NT2/D1 (cell line): ENCODE measurements around the gene CTNNA3.

Experiments used
- SUZ12 ChIP-seq: IDR thresholded peaks from 2 replicates; pipeline ENCODE4 v1.6.1; 2011; ENCODE audit not compliant: insufficient read length, insufficient read depth; ENCODE audit errors: extremely low read depth
- ZNF274 ChIP-seq: IDR thresholded peaks from 2 replicates; pipeline ENCODE4 v1.6.1; 2011; ENCODE audit warnings: mild to moderate bottlenecking, low read depth, low read length

GRCh38 chr10:66058594-66058993 lies 1637.4 kb downstream of the CTNNA3 start:
- TF ChIP-seq SUZ12 (no peak), ZNF274 (no peak)
